GM21825 (cell line): Measurements from ENCODE around the gene SOX8.

Experiments
- ATAC-seq: cut with Tn5 transposase; IDR thresholded peaks from one replicate; pipeline ENCODE4 v1.9.1; 2021; ENCODE audit warnings: mild to moderate bottlenecking, moderate library complexity; ENCODE audit not compliant: unreplicated experiment

SOX8 gene

DNA sequence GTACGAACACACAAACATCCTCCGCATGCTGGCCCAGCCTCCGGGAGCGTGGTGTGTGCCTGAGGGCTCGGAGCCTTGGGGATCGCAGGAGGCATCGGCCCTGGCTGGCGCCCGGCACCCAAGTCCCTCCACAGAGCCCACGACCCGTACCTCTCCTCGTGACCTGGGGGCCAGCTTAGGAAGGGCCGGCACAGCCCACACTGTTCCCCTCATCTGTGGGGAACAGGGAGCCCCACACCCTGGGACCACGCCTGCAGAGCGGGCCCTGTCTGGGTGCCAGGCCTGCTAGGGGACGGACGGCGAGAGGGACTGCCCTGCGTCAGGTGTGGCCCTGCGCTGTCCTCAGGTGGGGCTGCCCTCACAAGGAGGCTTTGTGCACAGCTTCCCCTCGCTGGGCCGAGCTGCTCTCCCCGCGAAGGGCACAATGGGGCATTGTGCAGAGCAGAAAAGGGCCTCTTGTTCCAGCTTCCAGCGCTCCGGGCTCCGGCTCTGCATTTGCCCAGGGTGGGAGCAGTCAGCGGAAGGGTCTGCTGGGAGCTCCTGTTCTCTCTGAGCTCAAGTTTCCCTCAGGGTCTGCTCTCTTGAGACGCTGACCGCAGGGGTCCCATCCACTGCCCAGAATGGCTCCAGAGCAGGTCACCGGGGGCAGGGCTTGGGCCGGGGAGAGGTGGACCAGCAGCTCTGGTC, 9.1 kb upstream of the SOX8 start:
- no peak for ATAC-seq

DNA sequence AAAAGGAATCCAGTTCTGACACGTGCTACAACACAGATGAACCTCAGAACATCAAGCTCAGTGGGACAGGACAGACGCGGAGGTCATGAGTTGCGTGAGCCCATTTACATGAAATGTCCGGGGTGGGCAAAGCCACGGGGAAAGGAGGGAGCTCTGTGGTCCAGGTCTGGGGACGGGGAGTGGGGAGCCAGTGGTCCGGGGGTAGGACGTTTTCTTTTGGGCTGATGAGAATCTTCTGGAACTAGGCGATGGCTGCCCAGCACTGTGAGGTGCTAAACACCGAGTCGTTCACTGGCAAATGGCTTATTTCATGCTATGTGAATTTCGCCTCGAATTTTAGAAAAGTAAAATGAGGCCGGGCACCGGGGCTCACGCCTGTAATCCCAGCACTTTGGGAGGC, 8.2 kb upstream of the SOX8 start:
- ATAC-seq: no peak

DNA sequence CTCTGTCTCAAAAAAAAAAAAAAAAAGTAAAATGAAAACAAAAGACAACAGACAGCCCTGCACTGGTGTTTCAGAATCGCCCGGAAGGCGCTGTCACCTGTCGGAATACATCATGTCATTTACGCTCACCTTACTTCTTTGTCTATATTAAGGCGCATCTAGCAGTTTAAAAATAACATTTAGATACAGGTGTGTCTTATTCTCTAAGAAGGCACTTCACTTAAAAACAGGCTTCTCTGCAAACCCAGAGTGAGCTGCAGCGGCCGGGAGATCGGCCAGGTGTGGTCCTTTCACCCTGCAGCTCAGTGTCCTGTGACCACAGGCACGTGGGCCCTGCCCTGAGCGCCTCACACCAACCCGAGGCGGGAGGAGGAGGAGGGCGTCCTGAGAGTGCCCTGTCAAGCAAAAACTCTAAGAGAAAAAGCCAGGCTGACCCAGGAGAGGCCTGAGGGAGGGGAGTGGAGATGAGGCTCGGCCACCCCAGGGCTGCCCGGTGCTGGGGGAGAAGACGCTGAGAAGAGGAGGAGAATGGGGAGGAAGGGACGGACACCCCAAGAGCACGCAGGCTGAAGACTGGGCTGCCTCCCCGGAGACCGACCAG, 7.5 kb upstream of the SOX8 start:
- no peak for ATAC-seq

DNA sequence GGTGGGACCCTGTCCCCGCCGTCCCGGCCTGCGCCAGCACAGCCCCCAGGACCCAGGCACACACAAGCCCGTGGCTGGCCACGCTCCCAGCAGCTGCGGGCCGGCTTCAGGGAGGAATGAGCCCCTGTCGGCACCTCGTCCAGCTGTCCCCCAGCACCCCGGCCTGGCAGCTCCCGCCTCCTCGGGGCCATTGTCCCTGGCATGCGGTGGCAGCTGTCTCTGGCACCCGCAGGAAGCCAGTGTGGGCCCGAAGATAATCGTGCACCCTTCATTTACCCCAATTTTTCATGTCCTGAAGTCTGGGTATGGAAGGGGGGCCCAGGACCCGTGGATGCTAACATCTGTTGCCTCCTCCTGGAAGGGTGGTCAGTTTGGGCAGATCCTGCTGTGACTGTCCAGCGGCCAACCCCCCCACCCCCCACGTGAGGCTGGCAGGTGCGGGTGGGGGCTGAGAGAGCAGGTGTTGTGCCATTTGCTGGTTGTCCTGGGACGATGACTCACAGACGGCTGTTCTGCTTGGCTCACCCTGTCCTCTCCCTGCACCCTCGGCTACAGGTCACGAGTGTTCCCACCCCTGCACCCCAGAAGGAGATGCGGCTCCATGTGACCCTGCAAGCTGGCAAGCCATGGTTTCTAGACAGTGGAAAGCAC, 6.8 kb upstream of the SOX8 start:
- no peak for ATAC-seq

DNA sequence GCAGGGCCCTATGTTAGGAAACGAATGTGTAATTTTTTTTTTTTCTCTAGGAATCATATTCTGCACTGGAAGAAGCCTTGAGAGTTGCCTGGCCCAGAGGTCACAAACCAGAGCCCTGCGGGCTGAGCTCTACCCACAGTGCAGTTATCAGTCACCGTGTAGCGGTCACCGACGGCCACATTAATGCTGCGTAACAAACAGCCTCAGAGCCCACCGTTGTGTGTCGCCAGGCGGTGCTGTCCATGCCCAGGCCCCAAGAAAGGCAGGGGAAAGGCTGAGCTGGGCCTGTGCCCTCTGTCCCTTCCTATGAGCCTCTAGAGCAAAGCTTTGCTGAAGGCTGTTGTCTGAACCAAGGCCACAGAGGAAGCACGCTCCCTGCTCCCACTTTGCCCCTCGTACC, 6.3 kb upstream of the SOX8 start:
- ATAC-seq: no peak

DNA sequence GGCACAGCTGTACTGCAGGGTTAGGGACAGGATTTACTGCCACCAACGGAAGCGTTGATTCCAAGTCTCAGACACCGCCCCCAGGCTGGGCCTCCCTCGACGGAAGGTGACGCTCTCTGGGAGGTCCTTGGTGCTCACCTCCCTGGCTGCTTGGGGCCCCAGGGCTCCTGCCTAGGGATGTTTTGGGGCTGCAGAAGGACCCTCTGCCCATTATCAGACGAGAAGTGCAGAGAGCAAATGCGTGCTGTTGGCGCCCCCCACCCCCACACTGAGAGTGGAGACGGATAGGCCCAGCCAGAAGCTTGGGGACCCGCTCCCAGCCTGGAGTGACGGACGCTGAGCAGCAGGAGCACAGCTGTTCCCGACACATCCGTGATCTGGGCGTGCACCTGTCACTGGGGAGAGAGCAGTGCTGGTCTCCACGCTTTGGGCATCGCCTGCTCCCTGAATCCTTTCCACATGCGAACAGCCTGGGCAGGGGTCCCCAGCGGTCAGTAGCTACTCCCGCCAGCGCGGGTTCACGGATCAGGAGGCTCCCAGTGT, 5.1 kb upstream of the SOX8 start:
- ATAC-seq: no peak

DNA sequence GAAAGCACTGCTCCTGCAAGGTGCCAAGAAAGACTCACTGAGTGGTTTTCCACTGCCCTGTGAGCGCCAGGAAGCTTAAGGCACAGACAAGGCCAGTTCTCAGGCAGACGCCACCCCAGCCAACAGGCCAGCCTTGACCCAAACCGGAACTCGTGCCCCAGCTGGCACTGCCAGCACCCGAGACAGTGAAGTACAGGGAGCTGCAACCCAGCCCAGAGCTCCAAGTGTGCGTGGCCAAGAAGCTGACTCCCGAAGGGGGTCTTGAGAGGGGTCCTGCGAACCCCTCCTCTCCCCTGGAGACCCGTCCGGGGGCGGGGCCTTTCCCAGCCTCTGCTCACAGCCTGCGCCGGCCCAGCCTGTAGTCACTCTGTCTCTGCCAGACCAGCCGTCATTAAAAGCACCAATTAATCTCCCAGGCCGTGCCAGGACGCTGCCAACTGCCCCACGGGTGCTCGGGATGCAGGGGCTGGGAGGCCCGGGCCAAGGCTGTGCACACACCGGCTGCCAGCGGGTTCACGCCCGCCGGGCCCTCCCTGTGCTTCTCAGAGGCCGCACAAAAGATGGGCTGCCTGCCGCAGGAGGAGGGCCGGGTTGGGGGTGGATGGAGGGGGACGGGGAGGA, 4.4 kb upstream of the SOX8 start:
- ATAC-seq: no peak

DNA sequence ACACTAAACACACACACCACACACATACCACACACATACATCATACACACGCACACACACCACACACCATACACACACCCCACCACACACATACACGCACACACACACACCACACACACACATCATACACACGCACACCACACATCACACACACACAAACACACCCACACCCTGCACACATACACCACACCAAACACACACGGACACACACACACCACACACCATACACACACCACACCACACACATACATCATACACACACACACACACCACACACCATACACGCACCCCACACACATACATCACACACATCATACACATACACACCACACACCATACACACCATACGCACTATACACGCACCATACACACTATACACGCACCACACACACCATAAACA, 3.7 kb upstream of the SOX8 start:
- no peak for ATAC-seq

DNA sequence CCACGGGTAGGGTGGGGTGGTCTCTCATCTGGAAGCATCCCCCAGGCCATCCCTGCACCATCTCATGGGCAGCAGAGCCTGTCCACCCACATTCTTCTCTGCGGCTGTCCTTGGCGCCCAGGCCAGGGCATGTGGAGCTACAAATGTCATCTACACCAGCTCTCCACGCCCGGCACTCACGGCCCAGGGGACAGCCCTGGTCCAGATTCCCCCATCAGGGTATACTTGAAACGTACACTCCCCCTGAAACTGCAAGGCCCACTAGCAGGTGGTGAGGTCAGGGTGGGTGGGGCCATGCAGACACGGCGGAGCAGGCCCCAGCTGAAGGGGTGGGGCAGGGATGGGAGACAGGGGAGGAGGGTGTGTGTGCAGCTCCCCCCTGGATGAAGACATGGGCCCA, 3.2 kb upstream of the SOX8 start:
- no peak for ATAC-seq

DNA sequence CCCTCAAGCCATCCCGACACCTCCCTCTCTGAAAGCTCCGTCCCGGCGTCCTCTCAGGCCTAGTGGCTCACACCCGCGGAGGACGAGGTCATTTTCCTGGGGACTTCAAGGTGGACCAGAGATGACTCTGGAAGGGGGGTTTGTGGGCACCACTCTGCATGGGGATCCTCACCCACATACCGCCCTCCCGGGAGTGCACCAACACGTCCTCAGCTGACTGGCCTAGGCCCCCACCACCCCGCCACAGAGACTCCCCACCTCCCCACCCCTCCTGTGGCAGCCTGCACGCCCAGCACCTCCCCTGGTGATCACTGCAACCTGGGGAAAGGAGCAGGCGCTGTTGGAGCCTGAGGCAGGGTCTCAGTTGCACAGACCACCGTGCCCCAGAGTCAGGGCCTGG, 2.4 kb upstream of the SOX8 start:
- ATAC-seq: no peak

DNA sequence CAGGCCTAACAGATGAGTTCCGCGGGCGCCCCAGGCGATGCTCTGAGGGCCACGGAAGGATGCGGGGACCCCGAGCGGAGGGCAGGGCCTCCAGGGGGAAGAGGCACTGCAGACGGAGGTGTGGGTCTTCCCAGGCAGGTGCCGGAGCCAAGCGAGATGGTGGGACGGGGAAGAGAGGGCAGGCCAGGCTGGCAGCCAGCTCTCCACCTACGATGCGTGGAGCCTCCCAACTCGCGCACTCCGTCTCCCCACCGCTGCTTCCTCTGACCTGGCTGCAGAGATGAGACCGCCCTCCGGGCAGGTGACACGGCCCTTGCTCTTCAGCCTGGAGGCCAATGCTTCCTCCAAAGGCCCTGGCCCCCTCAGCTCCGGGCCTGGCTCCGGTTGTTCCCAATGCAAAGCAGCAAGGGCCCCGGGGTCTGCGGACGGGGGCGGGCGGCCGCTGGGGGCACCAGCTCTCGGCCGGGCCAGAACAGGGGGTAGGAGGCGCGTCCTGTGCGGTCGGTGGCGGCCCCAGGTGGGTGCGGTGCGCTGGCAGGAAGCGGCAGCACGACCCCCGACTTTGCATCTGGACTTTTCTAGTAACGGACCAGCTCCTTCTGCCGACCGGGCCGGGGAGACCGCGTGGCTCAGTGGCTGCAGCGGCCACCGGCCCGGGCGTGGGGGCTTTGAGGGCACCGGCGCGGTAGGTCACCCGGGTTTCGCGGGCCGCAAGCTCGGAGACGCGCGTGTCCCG, 1.5 kb upstream of the SOX8 start:
- no peak for ATAC-seq

DNA sequence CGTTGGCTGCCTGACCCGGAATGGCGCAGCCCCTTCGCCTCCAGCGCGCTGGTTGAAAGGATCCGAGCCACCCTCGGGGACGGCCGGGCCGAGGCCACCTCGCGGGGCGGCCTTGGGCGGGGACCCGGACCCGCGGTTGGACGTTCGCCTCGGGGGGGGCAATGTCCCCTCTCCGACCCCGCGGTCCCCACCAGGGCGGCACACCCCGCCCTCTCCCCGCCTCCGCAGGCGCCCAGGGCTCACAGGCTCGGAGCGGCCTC, 1.0 kb upstream of the SOX8 start:
- ATAC-seq: no peak

DNA sequence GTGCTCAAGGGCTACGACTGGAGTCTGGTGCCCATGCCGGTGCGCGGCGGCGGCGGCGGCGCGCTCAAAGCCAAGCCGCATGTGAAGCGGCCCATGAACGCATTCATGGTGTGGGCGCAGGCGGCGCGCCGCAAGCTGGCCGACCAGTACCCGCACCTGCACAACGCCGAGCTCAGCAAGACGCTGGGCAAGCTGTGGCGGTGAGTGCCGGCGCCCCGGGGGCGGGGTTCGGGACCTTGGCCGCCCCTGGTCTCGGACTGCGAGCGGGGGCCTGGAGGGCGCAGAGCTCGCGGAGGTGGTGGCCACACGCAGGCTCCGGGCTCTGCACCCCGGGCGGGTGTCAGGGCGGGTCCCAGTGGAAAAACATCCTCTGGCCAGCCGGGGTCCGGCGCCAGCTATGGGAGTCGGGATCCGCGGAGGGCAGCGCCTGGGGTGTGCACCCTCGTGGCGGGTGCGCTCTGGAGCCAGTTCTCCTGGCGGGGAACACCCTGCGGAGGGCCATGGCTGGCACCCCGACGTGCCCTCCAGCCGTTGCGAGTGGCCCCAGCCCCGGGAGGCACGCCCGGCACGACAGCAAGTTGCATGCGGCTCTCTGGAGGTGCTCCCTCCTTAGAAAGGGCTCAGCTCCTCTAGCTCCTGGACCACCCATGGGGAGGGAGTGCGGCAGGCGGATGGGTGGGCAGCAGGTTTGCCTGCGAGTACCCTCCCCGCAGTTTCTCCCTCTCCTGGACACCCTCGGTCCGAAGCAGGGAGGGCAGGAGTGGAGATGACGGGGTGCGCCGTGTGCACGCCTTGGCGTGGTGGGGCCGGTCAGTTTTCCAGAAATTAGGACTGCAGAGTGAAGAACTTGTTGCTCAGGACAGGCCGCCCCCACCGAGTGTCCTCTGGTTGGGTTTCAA, 824 bp downstream of the SOX8 start:
- ATAC-seq: no peak

DNA sequence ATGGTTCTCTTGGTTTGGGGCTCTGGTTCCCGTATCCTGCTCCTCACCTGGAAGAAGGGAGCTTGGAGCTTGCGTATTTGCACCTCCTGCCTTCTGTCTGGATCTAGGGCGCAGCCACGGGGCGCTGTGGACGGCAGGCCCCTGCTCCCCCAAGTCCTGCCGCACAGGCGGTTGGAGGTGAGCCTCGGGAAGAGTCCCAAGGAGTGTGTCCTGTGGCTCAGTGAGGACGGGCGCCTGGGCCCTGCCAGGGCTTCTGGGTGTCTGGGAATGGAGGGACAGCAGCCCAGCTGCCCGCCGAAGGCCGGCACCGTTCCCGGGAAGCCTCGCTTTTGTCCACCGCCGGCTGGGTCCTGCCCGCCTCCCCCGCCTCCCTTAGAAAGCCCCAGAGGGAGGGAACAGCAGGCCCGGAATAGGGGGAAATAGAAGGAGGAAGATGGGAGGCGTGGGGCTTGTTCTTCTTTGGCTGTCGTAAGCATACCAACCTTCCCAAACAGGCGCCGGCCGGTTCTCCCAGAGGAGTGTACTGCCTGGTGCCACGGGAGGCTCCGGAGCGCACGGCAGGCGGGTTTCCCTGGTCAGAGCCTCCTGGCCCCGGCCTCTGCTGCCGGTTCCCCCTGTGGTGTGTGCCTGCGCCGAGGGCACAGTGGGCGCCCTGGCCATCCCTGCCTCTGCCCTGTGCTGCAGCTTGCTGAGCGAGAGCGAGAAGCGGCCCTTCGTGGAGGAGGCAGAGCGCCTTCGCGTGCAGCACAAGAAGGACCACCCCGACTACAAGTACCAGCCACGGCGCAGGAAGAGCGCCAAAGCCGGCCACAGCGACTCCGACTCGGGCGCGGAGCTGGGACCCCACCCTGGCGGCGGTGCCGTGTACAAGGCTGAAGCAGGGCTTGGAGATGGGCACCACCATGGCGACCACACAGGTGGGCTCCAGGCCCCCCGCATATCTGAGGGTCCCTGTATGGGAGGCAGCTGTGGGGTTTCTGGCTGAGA, 1.8 kb downstream of the SOX8 start:
- ATAC-seq: no peak

DNA sequence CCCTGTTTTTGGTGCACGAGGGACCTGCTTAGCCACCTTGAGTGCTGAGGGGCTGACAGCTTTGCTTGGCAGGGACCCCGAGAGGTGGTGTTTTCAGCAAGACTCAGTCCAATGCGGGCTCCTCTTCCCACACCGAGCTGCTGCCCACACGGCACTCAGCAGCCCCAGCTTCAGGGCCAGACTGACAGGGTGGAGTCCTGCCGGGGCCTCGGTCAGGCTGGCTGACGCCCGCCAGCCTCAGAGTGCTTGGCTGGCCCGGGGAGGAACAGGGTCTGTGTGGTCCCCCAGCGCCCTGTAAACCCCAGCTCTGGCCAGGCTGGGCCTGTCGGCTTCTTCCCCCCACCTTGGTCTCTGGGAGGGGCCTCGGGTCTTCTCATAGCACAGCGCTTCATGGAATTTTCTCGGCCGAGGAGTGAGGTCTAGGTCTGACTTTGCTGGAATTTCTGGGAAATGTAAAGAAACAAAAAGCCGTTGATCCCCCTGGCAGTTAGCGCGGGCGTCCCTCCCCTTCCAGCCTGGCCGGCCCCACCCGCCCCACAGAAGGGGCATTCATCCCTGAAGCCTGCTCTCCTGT, 2.6 kb downstream of the SOX8 start:
- ATAC-seq: no peak

DNA sequence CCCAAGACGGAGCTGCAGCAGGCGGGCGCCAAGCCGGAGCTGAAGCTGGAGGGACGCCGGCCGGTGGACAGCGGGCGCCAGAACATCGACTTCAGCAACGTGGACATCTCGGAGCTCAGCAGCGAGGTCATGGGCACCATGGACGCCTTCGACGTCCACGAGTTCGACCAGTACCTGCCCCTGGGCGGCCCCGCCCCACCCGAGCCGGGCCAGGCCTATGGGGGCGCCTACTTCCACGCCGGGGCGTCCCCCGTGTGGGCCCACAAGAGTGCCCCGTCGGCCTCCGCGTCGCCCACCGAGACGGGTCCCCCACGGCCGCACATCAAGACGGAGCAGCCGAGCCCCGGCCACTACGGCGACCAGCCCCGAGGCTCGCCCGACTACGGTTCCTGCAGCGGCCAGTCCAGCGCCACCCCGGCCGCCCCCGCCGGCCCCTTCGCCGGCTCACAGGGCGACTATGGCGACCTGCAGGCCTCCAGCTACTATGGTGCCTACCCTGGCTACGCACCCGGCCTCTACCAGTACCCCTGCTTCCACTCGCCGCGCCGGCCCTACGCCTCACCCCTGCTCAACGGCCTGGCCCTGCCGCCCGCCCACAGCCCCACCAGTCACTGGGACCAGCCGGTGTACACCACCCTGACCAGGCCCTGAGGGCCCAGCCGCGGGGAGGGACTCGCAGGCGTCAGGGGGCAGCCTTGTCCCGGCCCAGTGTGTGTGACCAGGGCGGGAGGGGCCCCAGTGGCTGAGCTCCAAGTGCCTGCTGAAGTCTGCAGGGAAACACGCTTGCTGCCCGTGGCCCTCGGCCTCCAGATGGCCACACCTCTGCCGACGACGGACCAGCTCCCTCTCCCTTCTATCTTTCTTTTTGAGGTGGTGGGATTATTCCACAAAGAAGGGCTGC, 3.4 kb downstream of the SOX8 start:
- no peak for ATAC-seq

DNA sequence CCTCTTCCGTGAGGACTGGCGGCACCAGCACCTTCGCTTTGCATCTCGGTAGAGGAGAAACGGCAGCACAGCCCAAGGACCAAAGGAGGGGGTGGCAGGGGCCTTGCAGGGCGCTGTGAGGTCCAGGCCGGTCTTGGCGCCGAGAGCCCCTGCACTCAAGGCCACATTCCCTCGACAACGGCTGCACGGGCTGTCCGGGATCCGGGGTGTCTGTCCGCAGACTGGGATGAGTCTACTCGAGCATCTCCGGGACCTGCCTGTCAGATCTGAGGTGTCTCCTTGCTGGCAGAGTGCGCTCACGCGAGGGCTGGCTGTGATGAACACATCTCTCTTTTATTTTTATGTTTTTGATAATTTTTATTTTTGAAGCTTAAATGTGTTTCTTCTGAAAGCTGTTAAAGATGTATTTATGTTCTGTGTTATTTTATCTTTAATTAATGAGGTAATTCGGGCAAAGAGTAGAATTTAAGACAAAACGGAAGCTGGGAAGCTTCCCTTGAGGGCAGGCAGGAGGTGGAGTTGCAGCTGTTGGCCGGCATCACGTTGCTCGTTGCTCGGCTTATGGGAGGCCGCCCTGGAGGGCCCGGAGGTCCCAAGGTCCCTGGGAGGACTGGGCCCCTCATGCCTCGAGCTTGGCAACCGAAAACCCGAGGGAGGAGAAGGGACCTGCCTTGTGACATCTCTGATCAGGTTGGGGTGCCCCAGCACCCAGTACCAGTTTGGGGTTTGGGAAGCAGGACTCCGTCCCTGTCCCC, 4.3 kb downstream of the SOX8 start:
- no peak for ATAC-seq
